Ascending aorta (tissue), 2 donors: ENCODE measurements around the gene PLCB1. TPM values are rescaled to one million over a fixed set of nuclear protein-coding genes. Genes with fewer than 3 reads are reported as not detected.

Experiments used
- DNase-seq, 2 donors: peaks; one replicate each; pipeline ENCODE4 v3.0.0-alpha.2; 2019; ENCODE audit warnings: low spot score in 2 of 2
- H3K27ac ChIP-seq, 2 donors: fragments of 200-600 bp; sonication (generic); one replicate each; pipeline ENCODE4 v1.5.1; 2016 to 2017; ENCODE audit warnings: mild to moderate bottlenecking in 1 of 2
- H3K27me3 ChIP-seq: fragments of 200-600 bp; sonication (generic); one replicate; pipeline ENCODE4 v1.5.1; 2017
- H3K36me3 ChIP-seq, 2 donors: fragments of 200-600 bp; sonication (generic); one replicate each; pipeline ENCODE4 v1.5.1; 2016
- H3K4me1 ChIP-seq, 2 donors: fragments of 200-600 bp; sonication (generic); one replicate each; pipeline ENCODE4 v1.5.1; 2016 to 2017; ENCODE audit warnings: mild to moderate bottlenecking in 1 of 2
- H3K4me3 ChIP-seq, 2 donors: fragments of 200-600 bp; sonication (generic); one replicate each; pipeline ENCODE4 v1.5.1; 2016 to 2017; ENCODE audit warnings: mild to moderate bottlenecking in 1 of 2
- H3K9me3 ChIP-seq, 2 donors: fragments of 200-600 bp; sonication (generic); one replicate each; pipeline ENCODE4 v1.5.1; 2016
- intact Hi-C: fragments of 100-400 bp; cut with DNase I; formaldehyde crosslinking; loops from one replicate; pipeline ENCODE4 v1.15.1; 2023
- total RNA-seq: library from RNA; depleted of rRNA; stranded (reverse); fragments of >200 nt; gene quantifications from one replicate; pipeline ENCODE4 v1.1.0, GENCODE V29; 2016
- TF ChIP-seq, protein P1 (sequence below), 3 experiments: fragments of 200-600 bp in 2 of 3; fragments of 450-650 bp in 1 of 3; sonication (generic) in 2 of 3; IDR thresholded peaks; one replicate each; pipeline ENCODE4 v1.5.1; 2016 to 2019; ENCODE audit warnings: antibody characterized with exemption in 3 of 3, mild to moderate bottlenecking in 1 of 3, moderate library complexity in 1 of 3

PLCB1 gene
- total RNA-seq, 1 donor from 2014 or later = 22.9 TPM

DNA sequence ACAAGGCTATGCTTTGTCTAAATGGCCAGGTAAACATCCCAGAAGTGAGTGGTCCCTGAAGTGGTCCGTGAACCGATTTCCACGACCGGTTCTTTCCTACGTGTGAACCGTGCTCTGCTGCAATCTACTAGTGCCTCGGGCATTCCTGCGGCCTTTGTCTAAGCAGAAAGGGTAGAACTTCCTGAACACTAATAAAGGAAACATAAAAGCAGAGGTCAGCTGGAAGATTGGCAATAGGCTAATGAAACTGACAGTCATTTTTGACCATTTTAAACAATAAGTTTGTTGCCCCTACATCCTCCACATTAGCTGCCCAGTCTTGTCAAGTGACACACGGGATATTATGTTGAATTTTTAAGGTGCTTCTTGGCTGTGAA, 410.0 kb downstream of the PLCB1 start:
- no peak for DNase-seq
- H3K27ac ChIP-seq = no peak overlapping the region
- H3K4me3 ChIP-seq = no peak overlapping the region
- no peaks in the 10 kb centered on the region for H3K36me3 ChIP-seq
- intact Hi-C loops = no loop called here
- no peaks in the 10 kb centered on the region for H3K27me3 ChIP-seq
- no peaks in the 10 kb centered on the region for H3K4me1 ChIP-seq
- H3K9me3 ChIP-seq = no peaks in the 10 kb centered on the region
- TF ChIP-seq, protein P1, sequence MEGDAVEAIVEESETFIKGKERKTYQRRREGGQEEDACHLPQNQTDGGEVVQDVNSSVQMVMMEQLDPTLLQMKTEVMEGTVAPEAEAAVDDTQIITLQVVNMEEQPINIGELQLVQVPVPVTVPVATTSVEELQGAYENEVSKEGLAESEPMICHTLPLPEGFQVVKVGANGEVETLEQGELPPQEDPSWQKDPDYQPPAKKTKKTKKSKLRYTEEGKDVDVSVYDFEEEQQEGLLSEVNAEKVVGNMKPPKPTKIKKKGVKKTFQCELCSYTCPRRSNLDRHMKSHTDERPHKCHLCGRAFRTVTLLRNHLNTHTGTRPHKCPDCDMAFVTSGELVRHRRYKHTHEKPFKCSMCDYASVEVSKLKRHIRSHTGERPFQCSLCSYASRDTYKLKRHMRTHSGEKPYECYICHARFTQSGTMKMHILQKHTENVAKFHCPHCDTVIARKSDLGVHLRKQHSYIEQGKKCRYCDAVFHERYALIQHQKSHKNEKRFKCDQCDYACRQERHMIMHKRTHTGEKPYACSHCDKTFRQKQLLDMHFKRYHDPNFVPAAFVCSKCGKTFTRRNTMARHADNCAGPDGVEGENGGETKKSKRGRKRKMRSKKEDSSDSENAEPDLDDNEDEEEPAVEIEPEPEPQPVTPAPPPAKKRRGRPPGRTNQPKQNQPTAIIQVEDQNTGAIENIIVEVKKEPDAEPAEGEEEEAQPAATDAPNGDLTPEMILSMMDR (IDR thresholded peaks at IDR 0.05) = no peak

DNA sequence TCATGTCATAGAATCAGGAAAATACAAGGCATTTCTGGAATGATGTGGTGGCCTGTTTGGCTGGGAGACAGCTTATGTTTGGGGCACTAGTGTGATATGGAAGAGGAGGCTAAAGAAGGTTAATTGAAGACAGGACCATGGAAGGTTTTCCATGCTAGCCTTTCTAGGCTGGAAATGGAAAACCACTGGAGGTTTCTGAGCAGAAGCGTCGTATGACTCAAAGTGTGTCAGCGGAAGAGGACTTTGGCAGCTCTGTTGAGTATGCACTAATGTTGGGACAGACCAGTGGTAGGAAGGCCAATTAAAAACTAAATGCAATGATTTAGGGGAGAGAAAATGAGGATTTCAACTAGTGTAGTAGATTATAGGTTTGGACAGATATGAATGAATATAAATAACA, 413.1 kb downstream of the PLCB1 start:
- H3K36me3 ChIP-seq = no peaks in the 10 kb centered on the region
- intact Hi-C loops = no loop called here
- no peaks in the 10 kb centered on the region for H3K9me3 ChIP-seq
- H3K27me3 ChIP-seq = no peaks in the 10 kb centered on the region
- H3K4me1 ChIP-seq = no peaks in the 10 kb centered on the region
- H3K4me3 ChIP-seq = no peak overlapping the region
- no peak overlapping the region for H3K27ac ChIP-seq
- no peak for DNase-seq
- TF ChIP-seq, protein P1 (IDR thresholded peaks at IDR 0.05) = no peak

GRCh38 chr20:8547035-8547650, 415.1 kb downstream of the PLCB1 start:
- Histone ChIP-seq H3K27ac (no peak overlapping the region), H3K9me3 (no peaks in the 10 kb centered on the region), H3K36me3 (no peaks in the 10 kb centered on the region), H3K4me1 (no peaks in the 10 kb centered on the region), H3K27me3 (no peaks in the 10 kb centered on the region), H3K4me3 (no peak overlapping the region)
- intact Hi-C loops = no loop called here
- TF ChIP-seq, protein P1 (IDR thresholded peaks at IDR 0.05) = no peak
- no peak for DNase-seq

DNA sequence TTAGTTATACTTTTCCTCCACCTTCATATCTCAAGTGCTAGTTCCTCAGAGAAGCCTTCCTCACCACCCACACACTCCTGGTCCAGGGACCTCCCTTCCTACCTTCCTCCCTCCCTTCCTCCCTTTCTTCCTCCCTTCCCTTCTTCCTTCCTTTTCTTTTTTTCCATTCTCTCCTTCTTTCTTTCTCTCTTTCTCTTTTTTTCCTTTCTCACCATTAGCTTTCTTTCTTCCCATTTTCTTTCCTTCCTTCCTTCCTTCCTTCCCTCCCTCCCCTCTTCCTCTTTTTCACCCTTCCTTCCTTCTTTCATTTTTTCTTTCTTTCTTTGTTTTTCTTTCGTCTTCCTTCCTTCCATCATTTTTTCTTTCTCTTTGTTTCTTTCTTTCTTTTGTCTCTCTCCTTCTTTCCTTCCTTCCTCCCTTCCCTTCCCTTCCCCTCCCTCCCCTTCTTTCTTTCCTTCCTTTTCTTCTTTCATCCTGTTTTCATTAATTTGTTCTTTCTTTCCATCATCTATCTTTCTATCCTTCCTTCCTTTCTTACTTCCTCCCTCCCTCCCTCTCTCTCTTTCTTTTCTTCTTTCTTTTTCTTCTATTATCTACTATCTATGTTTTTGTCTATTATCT, 416.0 kb downstream of the PLCB1 start:
- no peaks in the 10 kb centered on the region for H3K27me3 ChIP-seq
- intact Hi-C loops = no loop called here
- no peaks in the 10 kb centered on the region for H3K9me3 ChIP-seq
- no peak for DNase-seq
- H3K27ac ChIP-seq = no peak overlapping the region
- no peaks in the 10 kb centered on the region for H3K36me3 ChIP-seq
- TF ChIP-seq, protein P1 (IDR thresholded peaks at IDR 0.05) = no peak
- no peak overlapping the region for H3K4me3 ChIP-seq
- H3K4me1 ChIP-seq = no peaks in the 10 kb centered on the region

DNA sequence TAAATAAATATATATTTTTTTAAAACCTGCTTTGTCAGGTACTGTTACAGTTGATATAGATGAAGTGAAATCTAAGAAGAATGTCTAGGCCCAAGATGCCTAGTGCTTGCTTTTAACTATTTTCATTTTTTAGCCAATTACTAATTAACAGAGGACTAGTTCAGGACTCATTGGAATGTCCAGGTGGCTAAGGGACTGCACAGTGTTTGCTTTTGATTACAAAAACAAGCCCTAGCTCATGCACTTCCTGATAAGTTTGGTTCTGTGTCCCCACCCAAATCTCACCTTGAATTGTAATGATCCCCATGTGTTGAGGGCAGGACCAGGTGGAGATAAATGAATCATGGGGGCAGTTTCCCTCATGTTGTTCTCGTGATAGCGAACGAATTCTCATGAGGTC, 417.1 kb downstream of the PLCB1 start:
- Histone ChIP-seq H3K4me1 (no peaks in the 10 kb centered on the region), H3K4me3 (no peak overlapping the region), H3K9me3 (no peaks in the 10 kb centered on the region), H3K27ac (no peak overlapping the region), H3K27me3 (no peaks in the 10 kb centered on the region), H3K36me3 (no peaks in the 10 kb centered on the region)
- TF ChIP-seq, protein P1 (IDR thresholded peaks at IDR 0.05) = no peak
- intact Hi-C loops = no loop called here
- DNase-seq = no peak
